ENCODE measurements around the gene SYT9. TPM values are rescaled to one million over a fixed set of nuclear protein-coding genes. Genes with fewer than 3 reads are reported as not detected.

The SYT9 gene
- total and polyA plus RNA-seq, 2 of the 4 experiments (the other 2 are of a cell fraction): not detected

- DNase-seq: no peak
- H4K91ac ChIP-seq (ENCODE audit: insufficient read depth, low read depth, low read length): no peak overlapping the region
- no peak overlapping the region for H3K14ac ChIP-seq (replicated peaks; ENCODE audit: low read depth, low read length)
- no peaks in the 10 kb centered on the region for H3K9me3 ChIP-seq (ENCODE audit: control insufficient read depth, insufficient read depth, low read length)
- no peak overlapping the region for H2AFZ ChIP-seq (replicated peaks; ENCODE audit: low read length, poor library complexity)
- H4K20me1 ChIP-seq (ENCODE audit: insufficient read depth, low read length): no peaks in the 10 kb centered on the region
- no peak overlapping the region for H3K4me3 ChIP-seq (ENCODE audit: insufficient read depth, low read depth, low read length)
- no peaks in the 10 kb centered on the region for H3K79me1 ChIP-seq (ENCODE audit: low read depth in 1 of 2, low read length in 2 of 2)
- ATAC-seq (ENCODE audit: low read depth): no peak
- H3K27ac ChIP-seq (ENCODE audit: insufficient read depth, low read length): no peak overlapping the region
- H4K5ac ChIP-seq (ENCODE audit: low read depth, low read length): no peak overlapping the region
- no peak overlapping the region for H3K4me2 ChIP-seq (ENCODE audit: low read depth, low read length)
- no peaks in the 10 kb centered on the region for H3K9me1 ChIP-seq (ENCODE audit: insufficient read depth, low read length)
- dilution Hi-C loops (cut with HindIII; ENCODE audit: low sequenced_read_pairs, unreplicated experiment): no loop called here
- H3K27me3 ChIP-seq (ENCODE audit: control insufficient read depth, insufficient read depth, low read length): peaks cover 3% of the 10 kb centered on the region; the same call in 1 of the 2 replicates
- no peak overlapping the region for H4K8ac ChIP-seq (ENCODE audit: low read depth in 2 of 2, low read length in 2 of 2)
- H2AK9ac ChIP-seq (replicated peaks; ENCODE audit: low read depth, low read length, poor library complexity): no peak overlapping the region
- no peak overlapping the region for H2BK20ac ChIP-seq (ENCODE audit: low read depth, low read length)
- no peaks in the 10 kb centered on the region for H3K36me3 ChIP-seq (ENCODE audit: control insufficient read depth, insufficient read depth, low read length)
- ChIA-PET POLR2A (ENCODE audit: unreplicated experiment) (no interaction called here), CTCF (no interaction called here)
- H3K56ac ChIP-seq (ENCODE audit: extremely low read depth, insufficient read depth, low read length): no peak overlapping the region
- H2BK15ac ChIP-seq (ENCODE audit: low read depth, low read length): no peak overlapping the region
- H2BK5ac ChIP-seq (ENCODE audit: low read depth, low read length, poor library complexity, severe bottlenecking): no peak overlapping the region
- in situ Hi-C loops (cut with MboI; ENCODE audit: low sequenced_read_pairs): no loop called here
- H3K9ac ChIP-seq (ENCODE audit: low read depth, low read length): no peak overlapping the region
- no peak for TF ChIP-seq MAZ (IDR thresholded peaks at IDR 0.05; ENCODE audit: borderline replicate concordance, low read depth, low read length)
- TF ChIP-seq FOS (IDR thresholded peaks at IDR 0.05; ENCODE audit: low read depth, low read length): no peak
- intact Hi-C loops (cut with micrococcal nuclease): no loop called here
- no peak overlapping the region for H3K23ac ChIP-seq (ENCODE audit: low read depth, low read length)
- no peak overlapping the region for H3K4ac ChIP-seq (ENCODE audit: low read depth, low read length)
- no peak overlapping the region for H2AK5ac ChIP-seq (ENCODE audit: low read depth, low read length)
- no peak overlapping the region for H3K18ac ChIP-seq (ENCODE audit: low read depth, low read length)
- no TSS peak for BruUV-seq (replicated peaks)
- H3K4me1 ChIP-seq (ENCODE audit: control insufficient read depth, insufficient read depth, low read length): no peaks in the 10 kb centered on the region
- H2BK120ac ChIP-seq (ENCODE audit: low read depth, low read length): no peak overlapping the region
- 46% methylated on average over 2 of the region's 2 CpGs; no CpG with 5 or more reads in 1 of the 2 experiments for WGBS, 2 experiments (ENCODE audit: extremely low coverage in 2 of 2, insufficient read length in 1 of 2)
Measured at GRCh38 chr11:7489376-7489775, 237.7 kb downstream of the SYT9 start.
